ENCODE measurements around the gene NUDT12.
A peak's percentile ranks its signal among the peaks of the same experiment; 100 is the strongest.

NUDT12 gene

DNA sequence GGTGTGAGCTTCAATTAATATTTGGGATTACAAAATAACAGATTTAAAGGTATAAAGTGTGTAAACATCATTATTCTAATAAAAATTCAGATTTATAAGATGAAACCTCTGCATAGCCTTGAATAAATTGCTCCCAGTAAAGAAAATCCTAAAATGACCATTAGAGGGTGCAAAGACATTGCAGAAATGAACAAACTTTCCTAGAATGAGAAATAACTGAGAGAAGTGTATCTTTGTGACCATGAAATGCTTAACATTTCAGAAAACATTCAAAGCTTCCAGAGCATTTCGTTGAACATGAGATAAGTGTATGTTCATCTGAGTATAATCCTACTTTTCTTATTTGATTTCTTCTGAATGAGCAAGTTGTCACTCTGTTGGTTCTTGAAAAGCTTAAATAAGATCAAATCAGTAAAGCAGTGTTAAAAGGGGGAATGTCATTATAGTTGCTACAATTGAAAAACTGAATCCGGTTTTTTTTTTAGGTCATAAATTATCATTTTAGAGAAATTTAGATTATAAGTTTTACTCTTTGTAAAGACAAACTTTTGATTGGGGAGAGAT, 24.7 kb upstream of the NUDT12 start:
- Histone ChIP-seq H3K9ac (ENCODE audit: low read depth in 1 of 2, low read length in 2 of 2) (no peak overlapping the region), H3K4me1 (ENCODE audit: control insufficient read depth in 1 of 2, insufficient read depth in 2 of 2, low read length in 2 of 2) (no peaks in the 10 kb centered on the region), H3K4me3 (ENCODE audit: low read depth in 1 of 2, low read length in 2 of 2) (no peak overlapping the region), H3K9me3 (ENCODE audit: control insufficient read depth in 1 of 2, low read length in 2 of 2) (no peaks in the 10 kb centered on the region), H3K27ac (ENCODE audit: low read depth, low read length) (no peak overlapping the region), H3K36me3 (ENCODE audit: control insufficient read depth in 1 of 2, insufficient read depth in 2 of 2, low read length in 2 of 2) (no peaks in the 10 kb centered on the region), H3K27me3 (ENCODE audit: control insufficient read depth in 1 of 2, insufficient read depth in 2 of 2, low read length in 2 of 2) (no peaks in the 10 kb centered on the region)

DNA sequence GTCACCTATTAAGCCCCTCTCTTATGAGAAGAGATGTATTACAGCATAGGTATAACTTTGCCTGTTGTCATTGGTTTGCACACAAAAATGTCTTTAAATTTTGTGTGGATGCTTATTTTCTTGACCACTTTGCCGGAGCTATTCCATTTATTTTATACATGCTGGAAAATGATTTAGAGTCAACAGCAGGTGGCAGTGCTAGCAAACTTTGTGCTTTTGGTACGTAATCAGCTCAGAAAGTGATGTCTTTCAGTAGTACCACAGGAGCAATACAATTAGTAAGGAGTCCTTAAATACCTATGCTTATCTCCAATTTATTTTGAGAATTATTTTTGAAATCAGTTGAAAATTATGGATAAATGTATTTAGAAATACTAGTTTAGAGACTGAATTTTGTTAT, 19.8 kb upstream of the NUDT12 start:
- Histone ChIP-seq H3K4me1 (ENCODE audit: control insufficient read depth in 1 of 2, insufficient read depth in 2 of 2, low read length in 2 of 2) (no peaks in the 10 kb centered on the region), H3K27me3 (ENCODE audit: control insufficient read depth in 1 of 2, insufficient read depth in 2 of 2, low read length in 2 of 2) (no peaks in the 10 kb centered on the region), H3K36me3 (ENCODE audit: control insufficient read depth in 1 of 2, insufficient read depth in 2 of 2, low read length in 2 of 2) (no peaks in the 10 kb centered on the region), H3K9me3 (ENCODE audit: control insufficient read depth in 1 of 2, low read length in 2 of 2) (no peaks in the 10 kb centered on the region), H3K27ac (ENCODE audit: low read depth, low read length) (no peak overlapping the region), H3K4me3 (ENCODE audit: low read depth in 1 of 2, low read length in 2 of 2) (no peak overlapping the region), H3K9ac (ENCODE audit: low read depth in 1 of 2, low read length in 2 of 2) (no peak overlapping the region)

DNA sequence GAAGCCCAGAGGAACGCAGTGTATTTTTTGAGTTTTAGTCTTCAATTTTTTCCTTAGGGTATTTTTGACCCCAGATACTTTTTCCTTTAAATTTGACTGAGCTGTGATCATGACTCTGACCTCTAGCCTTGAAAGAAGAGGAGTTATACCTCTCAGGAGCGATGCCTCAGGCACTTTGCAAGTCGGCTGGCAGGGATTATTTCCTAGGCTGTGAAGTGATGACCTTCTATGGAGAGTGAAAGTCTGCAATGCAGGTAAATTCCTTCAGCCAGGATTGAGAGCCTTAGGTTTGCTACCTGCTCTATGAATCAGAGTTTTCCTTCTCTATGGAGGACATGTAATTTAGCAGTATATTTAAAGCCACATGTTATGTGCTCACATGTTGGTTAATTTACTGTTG, 10.8 kb upstream of the NUDT12 start:
- Histone ChIP-seq H3K27me3 (ENCODE audit: control insufficient read depth in 1 of 2, insufficient read depth in 2 of 2, low read length in 2 of 2) (no peaks in the 10 kb centered on the region), H3K27ac (ENCODE audit: low read depth, low read length) (no peak overlapping the region), H3K9me3 (ENCODE audit: control insufficient read depth in 1 of 2, low read length in 2 of 2) (no peaks in the 10 kb centered on the region), H3K36me3 (ENCODE audit: control insufficient read depth in 1 of 2, insufficient read depth in 2 of 2, low read length in 2 of 2) (no peaks in the 10 kb centered on the region), H3K9ac (ENCODE audit: low read depth in 1 of 2, low read length in 2 of 2) (no peak overlapping the region), H3K4me3 (ENCODE audit: low read depth in 1 of 2, low read length in 2 of 2) (no peak overlapping the region), H3K4me1 (ENCODE audit: control insufficient read depth in 1 of 2, insufficient read depth in 2 of 2, low read length in 2 of 2) (peaks cover 0 to 4% of the 10 kb centered on the region in 2 donors)

DNA sequence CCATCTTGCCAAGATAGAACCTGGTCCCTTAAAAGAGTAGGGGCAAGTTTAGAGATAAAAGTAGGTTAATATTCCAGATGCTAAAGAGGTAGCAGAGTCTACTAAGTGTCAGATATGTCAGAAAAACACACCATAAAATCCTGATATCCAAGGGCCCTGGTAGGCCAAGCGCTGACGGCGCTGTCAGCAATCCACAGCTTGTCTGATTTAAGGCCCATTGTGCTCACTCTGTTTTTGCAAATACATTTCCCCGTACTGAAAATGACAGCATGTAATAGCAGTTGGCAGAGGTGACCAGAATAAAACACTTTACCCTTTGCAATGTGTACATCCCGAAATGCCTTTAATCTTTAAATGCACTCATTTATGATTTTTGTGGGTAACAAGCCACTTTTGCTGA, 9.9 kb upstream of the NUDT12 start:
- Histone ChIP-seq H3K9ac (ENCODE audit: low read depth in 1 of 2, low read length in 2 of 2) (no peak overlapping the region), H3K9me3 (ENCODE audit: control insufficient read depth in 1 of 2, low read length in 2 of 2) (no peaks in the 10 kb centered on the region), H3K36me3 (ENCODE audit: control insufficient read depth in 1 of 2, insufficient read depth in 2 of 2, low read length in 2 of 2) (no peaks in the 10 kb centered on the region), H3K27me3 (ENCODE audit: control insufficient read depth in 1 of 2, insufficient read depth in 2 of 2, low read length in 2 of 2) (no peaks in the 10 kb centered on the region), H3K27ac (ENCODE audit: low read depth, low read length) (no peak overlapping the region), H3K4me3 (ENCODE audit: low read depth in 1 of 2, low read length in 2 of 2) (no peak overlapping the region), H3K4me1 (ENCODE audit: control insufficient read depth in 1 of 2, insufficient read depth in 2 of 2, low read length in 2 of 2) (peaks cover 0 to 4% of the 10 kb centered on the region in 2 donors)

DNA sequence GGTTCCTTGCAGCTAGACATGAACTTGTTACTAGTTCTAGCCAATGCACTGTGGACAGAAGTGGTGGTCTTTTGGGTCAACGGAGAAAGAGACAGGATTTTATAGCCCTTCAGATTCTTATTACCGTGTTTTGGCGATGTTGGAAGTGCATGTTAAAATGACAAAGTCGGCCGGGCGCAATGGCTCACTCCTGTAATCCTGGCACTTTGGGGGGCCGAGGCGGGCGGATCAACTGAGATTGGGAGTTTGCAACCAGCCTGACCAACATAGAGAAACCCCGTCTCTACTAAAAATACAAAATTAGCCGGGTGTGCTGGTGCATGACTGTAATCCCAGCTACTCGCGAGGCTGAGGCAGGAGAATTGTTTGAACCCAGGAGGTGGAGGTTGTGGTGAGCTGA, 9.1 kb upstream of the NUDT12 start:
- H3K27me3 ChIP-seq (ENCODE audit: control insufficient read depth in 1 of 2, insufficient read depth in 2 of 2, low read length in 2 of 2) = no peaks in the 10 kb centered on the region
- H3K9ac ChIP-seq (ENCODE audit: low read depth in 1 of 2, low read length in 2 of 2) = no peak overlapping the region
- H3K27ac ChIP-seq (ENCODE audit: low read depth, low read length) = no peak overlapping the region

DNA sequence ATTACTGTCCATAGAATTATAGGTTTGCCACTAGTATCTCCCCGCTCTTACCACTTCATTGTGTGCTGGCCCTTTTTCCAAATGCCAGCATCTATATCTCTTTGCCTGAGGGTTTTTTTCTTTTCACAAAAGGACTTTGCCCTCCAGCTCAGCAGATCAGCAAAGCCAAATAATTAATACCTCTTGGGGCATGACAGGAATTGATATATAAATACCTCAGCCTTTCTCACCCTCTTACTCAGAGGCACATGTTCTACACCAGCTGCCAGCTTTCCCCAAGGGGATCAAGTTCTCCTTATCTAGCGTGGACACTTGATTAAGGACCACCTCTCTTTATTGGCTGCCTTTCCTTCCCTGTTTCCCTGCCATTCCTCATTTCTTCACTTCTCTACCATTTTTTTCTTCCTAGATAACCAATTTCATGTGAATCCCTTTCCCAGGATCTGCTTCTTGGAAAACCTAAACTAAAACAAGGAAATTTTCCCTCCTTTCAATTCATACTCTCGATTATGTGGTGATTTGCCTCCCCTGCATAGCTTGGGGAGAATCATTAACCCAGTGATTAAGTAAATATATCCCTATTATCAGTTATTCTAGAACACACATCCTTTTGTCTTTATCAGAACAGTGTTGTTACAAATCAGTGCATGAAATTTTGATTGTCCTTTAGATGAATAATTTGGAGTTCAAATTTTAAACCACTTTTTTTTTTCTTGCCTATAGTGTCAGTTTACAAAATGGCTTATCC, 6.9 kb upstream of the NUDT12 start:
- H3K36me3 ChIP-seq (ENCODE audit: control insufficient read depth in 1 of 2, insufficient read depth in 2 of 2, low read length in 2 of 2) = no peaks in the 10 kb centered on the region
- H3K4me3 ChIP-seq (ENCODE audit: low read depth in 1 of 2, low read length in 2 of 2) = peak overlapping the region in 1 of 2 donors; percentile 23
- H3K27me3 ChIP-seq (ENCODE audit: control insufficient read depth in 1 of 2, insufficient read depth in 2 of 2, low read length in 2 of 2) = no peaks in the 10 kb centered on the region
- peaks cover 0 to 4% of the 10 kb centered on the region in 2 donors for H3K4me1 ChIP-seq (ENCODE audit: control insufficient read depth in 1 of 2, insufficient read depth in 2 of 2, low read length in 2 of 2)
- no peak overlapping the region for H3K27ac ChIP-seq (ENCODE audit: low read depth, low read length)
- H3K9me3 ChIP-seq (ENCODE audit: control insufficient read depth in 1 of 2, low read length in 2 of 2) = no peaks in the 10 kb centered on the region
- H3K9ac ChIP-seq (ENCODE audit: low read depth in 1 of 2, low read length in 2 of 2) = no peak overlapping the region

More for the DNA sequence above, 9.1 kb upstream of the NUDT12 start:
- H3K36me3 ChIP-seq (ENCODE audit: control insufficient read depth in 1 of 2, insufficient read depth in 2 of 2, low read length in 2 of 2) = no peaks in the 10 kb centered on the region
- no peaks in the 10 kb centered on the region for H3K9me3 ChIP-seq (ENCODE audit: control insufficient read depth in 1 of 2, low read length in 2 of 2)
- H3K4me1 ChIP-seq (ENCODE audit: control insufficient read depth in 1 of 2, insufficient read depth in 2 of 2, low read length in 2 of 2) = peaks cover 0 to 4% of the 10 kb centered on the region in 2 donors
- no peak overlapping the region for H3K4me3 ChIP-seq (ENCODE audit: low read depth in 1 of 2, low read length in 2 of 2)

DNA sequence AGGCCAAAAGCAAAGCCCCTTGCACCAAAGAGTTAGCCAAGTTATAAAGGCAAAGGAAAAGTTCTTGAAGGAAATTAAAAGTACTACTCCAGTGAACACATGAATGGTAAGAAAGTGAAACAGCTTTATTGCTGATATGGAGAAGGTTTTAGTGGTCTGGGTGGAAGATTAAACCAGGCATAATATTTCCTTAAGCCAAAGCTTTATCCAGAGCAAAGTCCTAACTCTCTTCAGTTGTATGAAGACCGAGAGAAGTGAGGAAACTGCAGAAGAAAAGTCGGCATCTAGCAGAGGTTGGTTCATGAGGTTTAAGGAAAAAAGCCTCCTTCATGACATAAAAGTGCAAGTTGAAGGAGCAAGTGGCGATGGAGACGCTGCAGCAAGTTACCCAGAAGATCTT, 3.1 kb upstream of the NUDT12 start:
- H3K27ac ChIP-seq (ENCODE audit: low read depth, low read length) = no peak overlapping the region
- H3K4me1 ChIP-seq (ENCODE audit: control insufficient read depth in 1 of 2, insufficient read depth in 2 of 2, low read length in 2 of 2) = peaks cover 7% of the 10 kb centered on the region in 2 donors
- no peak overlapping the region for H3K9ac ChIP-seq (ENCODE audit: low read depth in 1 of 2, low read length in 2 of 2)
- no peaks in the 10 kb centered on the region for H3K27me3 ChIP-seq (ENCODE audit: control insufficient read depth in 1 of 2, insufficient read depth in 2 of 2, low read length in 2 of 2)
- peak overlapping the region in 1 of 2 donors; percentile 52 for H3K4me3 ChIP-seq (ENCODE audit: low read depth in 1 of 2, low read length in 2 of 2)
- H3K36me3 ChIP-seq (ENCODE audit: control insufficient read depth in 1 of 2, insufficient read depth in 2 of 2, low read length in 2 of 2) = no peaks in the 10 kb centered on the region
- no peaks in the 10 kb centered on the region for H3K9me3 ChIP-seq (ENCODE audit: control insufficient read depth in 1 of 2, low read length in 2 of 2)

DNA sequence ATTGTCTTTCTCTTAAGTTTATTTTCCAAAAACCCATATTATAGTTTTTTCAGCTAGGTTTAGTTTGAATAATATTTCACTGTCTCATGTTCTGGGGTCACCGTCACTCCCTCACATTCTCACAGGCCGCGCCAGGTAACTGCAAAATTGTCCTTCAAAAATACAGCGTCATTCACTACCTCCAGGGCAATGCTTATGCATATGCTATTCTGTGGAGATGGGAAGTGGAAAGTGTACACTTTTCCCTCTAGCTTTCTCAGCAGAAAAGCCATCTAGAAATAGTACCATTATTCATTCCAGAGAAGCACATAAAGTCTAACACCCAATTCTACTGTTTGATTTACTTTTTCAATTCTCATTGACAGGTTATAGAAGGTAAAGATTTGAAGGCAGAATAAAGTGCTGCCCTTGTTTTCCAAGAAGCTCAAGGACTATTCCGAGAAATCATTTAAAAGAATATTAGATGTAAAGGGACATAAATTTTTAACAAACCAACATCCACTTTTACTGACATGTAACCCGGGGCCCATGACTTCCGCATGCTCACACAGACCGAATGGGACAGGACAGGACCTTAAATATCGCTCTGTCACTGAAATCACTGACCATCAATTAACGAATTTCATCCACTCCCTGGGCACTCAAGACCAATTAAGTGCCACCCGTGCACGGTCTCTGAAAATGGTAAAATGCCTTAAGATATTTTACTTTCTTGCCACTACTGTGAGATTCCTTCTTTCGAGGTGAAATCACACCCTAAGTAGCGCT, 720 bp downstream of the NUDT12 start:
- Histone ChIP-seq H3K9ac (ENCODE audit: low read depth in 1 of 2, low read length in 2 of 2) (peak overlapping the region; percentile 85 to 94), H3K4me3 (ENCODE audit: low read depth in 1 of 2, low read length in 2 of 2) (peak overlapping the region; percentile 94 to 96), H3K9me3 (ENCODE audit: control insufficient read depth in 1 of 2, low read length in 2 of 2) (no peaks in the 10 kb centered on the region), H3K4me1 (ENCODE audit: control insufficient read depth in 1 of 2, insufficient read depth in 2 of 2, low read length in 2 of 2) (peaks cover 4 to 7% of the 10 kb centered on the region in 2 donors), H3K27me3 (ENCODE audit: control insufficient read depth in 1 of 2, insufficient read depth in 2 of 2, low read length in 2 of 2) (no peaks in the 10 kb centered on the region), H3K36me3 (ENCODE audit: control insufficient read depth in 1 of 2, insufficient read depth in 2 of 2, low read length in 2 of 2) (peaks cover 3 to 5% of the 10 kb centered on the region in 2 donors), H3K27ac (ENCODE audit: low read depth, low read length) (peak overlapping the region; percentile 82)

DNA sequence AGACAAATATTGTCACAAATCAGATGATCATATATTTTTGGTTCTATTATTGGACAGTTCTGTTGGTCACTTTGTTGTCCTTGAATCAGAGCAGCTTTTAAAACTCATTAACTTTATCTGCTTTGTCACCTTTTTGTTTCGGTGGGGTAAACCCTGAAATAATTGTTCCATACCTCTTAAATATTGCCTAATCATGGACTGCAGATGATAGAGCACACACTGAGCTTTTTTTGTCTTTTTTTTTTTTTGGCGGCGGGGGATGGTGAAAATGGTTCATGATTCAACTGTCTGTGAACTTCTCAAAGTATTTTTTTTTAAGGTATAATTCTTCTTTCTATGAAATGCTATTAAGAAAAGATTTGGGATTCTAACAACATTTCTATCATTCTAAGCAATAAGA, 1.8 kb downstream of the NUDT12 start:
- Histone ChIP-seq H3K4me3 (ENCODE audit: low read depth in 1 of 2, low read length in 2 of 2) (no peak overlapping the region), H3K9ac (ENCODE audit: low read depth in 1 of 2, low read length in 2 of 2) (no peak overlapping the region), H3K4me1 (ENCODE audit: control insufficient read depth in 1 of 2, insufficient read depth in 2 of 2, low read length in 2 of 2) (peaks cover 4 to 7% of the 10 kb centered on the region in 2 donors), H3K36me3 (ENCODE audit: control insufficient read depth in 1 of 2, insufficient read depth in 2 of 2, low read length in 2 of 2) (peaks cover 3 to 5% of the 10 kb centered on the region in 2 donors), H3K27me3 (ENCODE audit: control insufficient read depth in 1 of 2, insufficient read depth in 2 of 2, low read length in 2 of 2) (no peaks in the 10 kb centered on the region), H3K9me3 (ENCODE audit: control insufficient read depth in 1 of 2, low read length in 2 of 2) (no peaks in the 10 kb centered on the region), H3K27ac (ENCODE audit: low read depth, low read length) (no peak overlapping the region)

DNA sequence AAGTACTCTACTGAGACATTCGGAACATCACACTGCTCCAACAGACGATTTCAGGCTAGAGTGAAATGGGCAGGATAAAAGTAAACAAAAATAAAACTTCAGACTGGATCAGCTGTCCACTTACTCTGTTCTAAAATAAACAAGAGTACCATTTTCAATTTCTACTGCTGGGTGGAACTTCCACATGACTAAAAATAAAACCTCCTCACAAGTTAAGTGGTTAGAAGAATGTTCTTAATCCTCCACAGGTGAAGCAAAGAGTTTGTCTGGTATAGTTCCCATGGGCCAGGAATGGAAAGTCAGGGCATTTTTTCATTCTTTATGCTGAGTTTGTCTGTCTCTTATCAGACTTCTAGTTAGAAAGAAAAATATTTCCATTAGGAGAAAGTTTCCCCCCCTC, 15.7 kb downstream of the NUDT12 start:
- Histone ChIP-seq H3K36me3 (ENCODE audit: control insufficient read depth in 1 of 2, insufficient read depth in 2 of 2, low read length in 2 of 2) (peaks cover under 1 to 1% of the 10 kb centered on the region in 2 donors), H3K4me3 (ENCODE audit: low read depth in 1 of 2, low read length in 2 of 2) (no peak overlapping the region), H3K4me1 (ENCODE audit: control insufficient read depth in 1 of 2, insufficient read depth in 2 of 2, low read length in 2 of 2) (no peaks in the 10 kb centered on the region), H3K27ac (ENCODE audit: low read depth, low read length) (no peak overlapping the region), H3K9ac (ENCODE audit: low read depth in 1 of 2, low read length in 2 of 2) (no peak overlapping the region), H3K9me3 (ENCODE audit: control insufficient read depth in 1 of 2, low read length in 2 of 2) (no peaks in the 10 kb centered on the region), H3K27me3 (ENCODE audit: control insufficient read depth in 1 of 2, insufficient read depth in 2 of 2, low read length in 2 of 2) (no peaks in the 10 kb centered on the region)

Data from duodenal mucosa (tissue), 2 donors.